HCT116 (cell line): ENCODE data around the gene STPG3. TPM values are rescaled to one million over a fixed set of nuclear protein-coding genes. Genes with fewer than 3 reads are reported as not detected.
A peak's percentile ranks its signal among the peaks of the same experiment; 100 is the strongest.

Experiments used
- ATAC-seq: fragments of 200-7000 bp; cut with Tn5 transposase; 2 replicates; pipeline ENCODE4 v1.9.1; 2020; ENCODE audit warnings: mild to moderate bottlenecking, moderate library complexity
- BruUV-seq: library from RNA; stranded (reverse); fragments of 400-500 nt; replicated peaks from 2 replicates; lab custom pipeline; 2021; lab: Mats Ljungman, UMichigan
- CTCF ChIA-PET: fragments of 300-600 bp; sonication (Branson Sonifier 250); formaldehyde crosslinking; loops from one replicate; lab custom pipeline; 2021; ENCODE audit warnings: antibody characterized with exemption; lab: Charles Lee
- POLR2A ChIA-PET: fragments of 300-600, 350-600 bp; sonication (Branson Sonifier 250); formaldehyde crosslinking; loops from one replicate; lab custom pipeline; 2021; ENCODE audit warnings: antibody characterized with exemption; lab: Charles Lee
- RAD21 ChIA-PET, 2 experiments: fragments of 300-600 bp; sonication (Branson Sonifier 250); formaldehyde crosslinking; loops; one replicate each; lab custom pipeline; 2023; ENCODE audit warnings: low total read pairs in 2 of 2; ENCODE audit not compliant: uncharacterized antibody in 2 of 2, unreplicated experiment in 2 of 2, low non-redundant PET in 1 of 2; lab: Charles Lee
- DNase-seq: peaks from one replicate; pipeline ENCODE4 v3.0.0-alpha.2; 2010; ENCODE audit warnings: low read depth, low spot score
- H2AFZ ChIP-seq: fragments of 200-600 bp; shearing (Covaris generic), sonication (generic); 2 replicates; pipeline ENCODE4 v1.6.1; 2017; ENCODE audit warnings: low read depth, mixed run types, mixed read lengths, antibody characterized with exemption, low read length; ENCODE audit not compliant: poor library complexity, severe bottlenecking
- H3K27ac ChIP-seq: 2 replicates; pipeline ENCODE4 v1.5.1; 2012; ENCODE audit warnings: low read depth, low read length
- H3K27me3 ChIP-seq: fragments of 200-600 bp; sonication (generic); 2 replicates; pipeline ENCODE4 v1.6.1; 2016; ENCODE audit warnings: mixed run types, low read length, mixed read lengths; ENCODE audit not compliant: insufficient read depth
- H3K36me3 ChIP-seq, 2 experiments: fragments of 200-500 bp in 1 of 2; fragments of 200-600 bp in 1 of 2; sonication (Bioruptor generic) in 1 of 2; sonication (generic) in 1 of 2; 2 replicates each; pipeline versions ENCODE4 v1.5.1 to v1.6.1; 2014 to 2016; ENCODE audit warnings: low read length in 2 of 2, inconsistent platforms in 1 of 2, mixed read lengths in 1 of 2, mixed run types in 1 of 2; ENCODE audit not compliant: insufficient read depth in 2 of 2, control insufficient read depth in 1 of 2
- H3K4me1 ChIP-seq, 2 experiments: fragments of 200-600 bp in 1 of 2; sonication (generic) in 1 of 2; 2 replicates each; pipeline versions ENCODE4 v1.5.1 to v1.6.1; 2012 to 2017; ENCODE audit warnings: low read length in 2 of 2, inconsistent platforms in 1 of 2, mild to moderate bottlenecking in 1 of 2, mixed read lengths in 1 of 2, mixed run types in 1 of 2, moderate library complexity in 1 of 2; ENCODE audit not compliant: insufficient read depth in 2 of 2, control insufficient read depth in 1 of 2
- H3K4me2 ChIP-seq: fragments of 200-600 bp; sonication (generic); 2 replicates; pipeline ENCODE4 v1.6.1; 2017; ENCODE audit warnings: mixed run types, low read length, mixed read lengths
- H3K4me3 ChIP-seq, 2 experiments: fragments of 200-600 bp in 1 of 2; sonication (generic) in 1 of 2; replicated peaks in 1 of 2; 2 replicates each; pipeline ENCODE4 v1.5.1; 2011 to 2016; ENCODE audit warnings: low read length in 2 of 2, control low read depth in 1 of 2, low read depth in 1 of 2, mild to moderate bottlenecking in 1 of 2, mixed read lengths in 1 of 2, mixed run types in 1 of 2
- H3K79me2 ChIP-seq: fragments of 200-600 bp; sonication (generic); 2 replicates; pipeline ENCODE4 v1.6.1; 2017; ENCODE audit warnings: mild to moderate bottlenecking, mixed run types, low read length, moderate library complexity, mixed read lengths; ENCODE audit not compliant: insufficient read depth
- H3K9ac ChIP-seq: fragments of 200-600 bp; sonication (generic); 2 replicates; pipeline ENCODE4 v1.6.1; 2016; ENCODE audit warnings: low read length, mixed read lengths
- H3K9me2 ChIP-seq: fragments of 200-600 bp; sonication (generic), shearing (Covaris generic); 2 replicates; pipeline ENCODE4 v1.6.1; 2017; ENCODE audit warnings: mixed run types, mild to moderate bottlenecking, moderate library complexity; ENCODE audit not compliant: insufficient read depth
- H3K9me3 ChIP-seq, 2 experiments: fragments of 200-500 bp in 1 of 2; fragments of 200-600 bp in 1 of 2; sonication (Bioruptor generic) in 1 of 2; sonication (generic) in 1 of 2; 2 replicates each; pipeline ENCODE4 v1.6.1; 2014 to 2017; ENCODE audit warnings: low read length in 2 of 2, mixed read lengths in 2 of 2, inconsistent platforms in 1 of 2, low read depth in 1 of 2, mild to moderate bottlenecking in 1 of 2, mixed run types in 1 of 2, moderate library complexity in 1 of 2; ENCODE audit not compliant: control insufficient read depth in 1 of 2, insufficient read depth in 1 of 2
- H4K20me1 ChIP-seq: fragments of 200-600 bp; sonication (generic), shearing (Covaris generic); 2 replicates; pipeline ENCODE4 v1.6.1; 2017; ENCODE audit warnings: mixed run types, mild to moderate bottlenecking, moderate library complexity; ENCODE audit not compliant: insufficient read depth
- CEBPB ChIP-seq: IDR thresholded peaks from 2 replicates; pipeline ENCODE4 v1.6.1; 2012; ENCODE audit warnings: low read depth
- EGR1 ChIP-seq: IDR thresholded peaks from 2 replicates; pipeline ENCODE4 v1.6.1; 2012; ENCODE audit warnings: low read depth
- EZH2 ChIP-seq: fragments of 200-600 bp; sonication (generic); IDR thresholded peaks from 2 replicates; pipeline ENCODE4 v1.6.1; 2017; ENCODE audit warnings: antibody characterized with exemption, mixed run types
- FOSL1 ChIP-seq: IDR thresholded peaks from 2 replicates; pipeline ENCODE4 v1.6.1; 2012; ENCODE audit warnings: low read depth
- JUND ChIP-seq: IDR thresholded peaks from 2 replicates; pipeline ENCODE4 v1.6.1; 2012
- REST ChIP-seq: IDR thresholded peaks from 2 replicates; pipeline ENCODE4 v1.6.1; 2012; ENCODE audit warnings: low read depth
- SRF ChIP-seq: IDR thresholded peaks from 2 replicates; pipeline ENCODE4 v1.6.1; 2012; ENCODE audit warnings: low read depth
- TCF7L2 ChIP-seq: IDR thresholded peaks from 2 replicates; pipeline ENCODE4 v1.7.0; 2011; ENCODE audit warnings: borderline replicate concordance, inconsistent platforms; ENCODE audit not compliant: insufficient read depth, insufficient read length; ENCODE audit errors: extremely low read depth
- ZFX ChIP-seq: fragments of 450-650 bp; IDR thresholded peaks from 2 replicates; pipeline ENCODE4 v1.6.1; 2017
- intact Hi-C: fragments of 100-400 bp; cut with micrococcal nuclease; formaldehyde crosslinking; loops from 2 replicates; pipeline ENCODE4 v1.10.0; 2022
- total RNA-seq: library from RNA; stranded (reverse); gene quantifications from one replicate; pipeline ENCODE4 v1.2.1, GENCODE V29; 2021; ENCODE audit not compliant: unreplicated experiment

Gene STPG3
- total RNA-seq, 1 experiment from 2014 or later: not detected

GRCh38 chr9:137278721-137279711 lies 27.9 kb downstream of the STPG3 start:
- H3K4me2 ChIP-seq: peak overlapping the region; percentile 85
- TF ChIP-seq TCF7L2 (no peak), EGR1 (no peak), JUND (no peak), ZFX (no peak), REST (no peak), EZH2 (no peak), SRF (no peak), FOSL1 (no peak), CEBPB (no peak)
- ChIA-PET CTCF (no interaction called here), POLR2A (no interaction called here), RAD21 (no interaction called here)
- no peaks in the 10 kb centered on the region for H3K27me3 ChIP-seq
- peak overlapping the region; percentile 96; the same call in 1 of the 2 replicates for H3K27ac ChIP-seq
- peaks cover 27 to 42% of the 10 kb centered on the region in 2 experiments for H3K4me1 ChIP-seq
- no peak overlapping the region for H3K9ac ChIP-seq
- no TSS peak for BruUV-seq
- H3K9me2 ChIP-seq: no peaks in the 10 kb centered on the region
- H2AFZ ChIP-seq: no peak overlapping the region
- ATAC-seq (no peak), DNase-seq (no peak)
- peak overlapping the region; percentile 80 to 90 for H3K4me3 ChIP-seq
- H4K20me1 ChIP-seq: no peaks in the 10 kb centered on the region
- no peaks in the 10 kb centered on the region for H3K9me3 ChIP-seq
- H3K79me2 ChIP-seq: peaks cover 34% of the 10 kb centered on the region
- peaks cover 0 to 13% of the 10 kb centered on the region in 2 experiments; a peak in 3 of 4 replicates for H3K36me3 ChIP-seq
- intact Hi-C loops: no loop called here
